HG02884 (cell line): ENCODE results near the gene NAP1L1.

Source experiments
- ATAC-seq: cut with Tn5 transposase; IDR thresholded peaks from one replicate; pipeline ENCODE4 v1.9.1; 2021; ENCODE audit warnings: mild to moderate bottlenecking, moderate library complexity; ENCODE audit not compliant: unreplicated experiment

The NAP1L1 gene

DNA sequence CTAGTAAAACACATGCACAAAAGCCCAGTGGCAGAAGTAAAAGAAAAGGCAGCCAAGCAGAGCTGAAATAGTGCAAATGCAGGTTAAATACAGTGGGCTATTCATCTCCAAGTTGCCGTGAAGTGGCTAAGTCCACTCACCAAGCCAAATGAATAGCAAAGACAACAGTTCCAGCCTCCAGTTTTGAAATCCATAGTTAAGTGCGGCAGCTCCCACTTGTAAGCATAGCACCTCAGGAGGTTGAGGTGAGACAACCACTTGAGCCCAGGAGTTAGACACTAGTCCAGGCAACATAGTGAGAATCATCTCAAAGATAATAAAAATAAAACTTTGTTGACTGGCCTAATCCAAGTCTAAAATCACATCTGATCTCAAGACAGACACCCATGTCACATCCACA, 43.1 kb downstream of the NAP1L1 start:
- ATAC-seq: no peak

DNA sequence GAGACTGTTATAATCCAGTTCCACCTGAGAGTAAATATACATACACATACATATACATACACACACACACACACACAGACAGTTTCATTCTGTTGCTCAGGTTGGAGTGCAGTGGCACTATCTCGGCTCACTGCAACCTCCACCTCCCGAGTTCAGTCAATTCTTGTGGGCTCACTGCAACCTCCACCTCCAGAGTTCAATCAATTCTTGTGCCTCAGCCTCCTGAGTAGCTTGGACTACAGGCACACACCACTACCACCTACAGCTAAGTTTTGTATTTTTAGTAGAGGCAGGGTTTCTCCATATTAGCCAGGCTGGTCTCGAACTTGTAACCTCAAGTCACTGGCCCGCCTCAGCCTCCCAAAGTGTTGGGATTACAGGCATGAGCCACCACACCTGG, 44.0 kb downstream of the NAP1L1 start:
- no peak for ATAC-seq

DNA sequence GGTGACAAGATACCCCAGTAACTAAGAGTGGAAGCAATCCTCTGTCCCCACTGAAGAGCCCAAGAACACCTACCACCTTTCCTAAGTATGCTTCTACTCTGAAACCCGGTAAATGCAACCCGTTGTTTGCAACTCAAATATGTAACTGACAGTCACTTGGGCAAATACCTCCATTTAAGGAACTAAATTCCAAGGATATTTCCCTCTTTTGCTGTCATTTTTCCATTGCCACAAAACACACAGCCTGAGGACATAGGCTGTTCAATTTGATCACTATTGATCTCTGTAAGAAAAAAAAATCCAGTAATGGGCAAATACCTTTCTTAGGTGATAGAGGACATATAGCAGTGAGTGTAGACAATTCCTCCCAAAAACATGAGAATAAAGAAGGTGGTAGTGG, 46.3 kb downstream of the NAP1L1 start:
- no peak for ATAC-seq

DNA sequence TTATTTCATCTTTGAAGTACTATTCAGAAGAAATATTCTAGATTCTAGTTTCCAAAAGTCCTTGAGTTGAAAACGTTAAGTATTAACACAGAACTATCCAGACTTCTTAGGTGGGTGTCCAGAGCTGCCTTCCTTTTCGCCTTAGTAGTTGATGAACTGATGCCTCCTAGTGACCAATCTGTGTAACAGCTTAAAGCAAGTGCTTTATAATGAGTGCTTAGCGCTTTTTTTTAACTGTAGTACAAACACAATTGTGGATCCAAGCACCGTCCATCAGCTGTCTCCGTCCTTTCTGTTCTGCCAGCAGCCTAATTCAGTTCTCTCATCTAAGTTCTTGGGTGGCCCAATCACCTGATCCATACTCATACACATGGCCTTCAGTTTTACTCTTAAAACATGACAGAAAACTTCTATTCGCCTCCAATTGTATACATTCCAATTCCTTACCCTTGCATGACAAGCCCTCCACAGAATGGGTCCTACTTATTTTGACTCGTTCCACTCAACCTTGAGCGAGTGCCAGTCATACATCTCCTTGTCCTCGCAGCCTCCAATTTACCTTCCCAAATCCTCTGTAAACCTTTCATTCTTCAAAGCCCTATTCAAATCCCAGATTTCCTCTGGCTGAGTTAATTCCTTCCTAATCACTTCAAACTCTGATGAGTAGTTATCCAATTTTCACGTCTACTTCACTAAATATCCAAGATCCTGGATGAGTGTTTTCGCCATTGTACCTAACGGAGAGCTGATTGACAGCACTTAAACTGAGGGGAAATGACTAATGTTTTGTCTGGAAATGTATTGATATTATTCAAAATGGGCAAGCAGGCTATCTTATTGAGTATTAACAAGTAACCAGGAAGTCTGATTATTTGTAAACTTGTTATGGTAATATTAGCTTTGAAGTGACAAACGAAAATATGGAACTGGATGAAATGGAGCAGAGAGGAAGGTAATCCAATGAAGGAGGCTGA, 47.1 kb downstream of the NAP1L1 start:
- ATAC-seq: peak; percentile 57

DNA sequence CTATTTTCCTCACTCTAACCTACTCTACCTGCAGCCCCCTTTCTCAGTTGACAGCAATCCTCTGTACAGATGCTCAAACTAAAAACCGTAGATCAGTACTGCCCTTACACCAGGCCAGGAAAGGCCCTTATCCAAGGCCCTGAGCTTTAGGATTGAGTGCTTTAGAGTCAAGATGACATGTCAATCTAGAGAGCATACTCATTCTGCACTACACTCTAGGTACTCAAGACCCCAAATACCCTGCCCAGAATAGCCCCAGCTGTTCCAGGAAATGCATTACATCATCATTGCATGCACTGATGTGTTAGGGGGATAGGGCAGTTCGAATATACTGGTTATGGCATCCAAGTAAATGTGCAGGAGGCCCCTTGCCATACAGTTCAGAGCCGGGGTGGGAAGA, 49.4 kb downstream of the NAP1L1 start:
- ATAC-seq: no peak

DNA sequence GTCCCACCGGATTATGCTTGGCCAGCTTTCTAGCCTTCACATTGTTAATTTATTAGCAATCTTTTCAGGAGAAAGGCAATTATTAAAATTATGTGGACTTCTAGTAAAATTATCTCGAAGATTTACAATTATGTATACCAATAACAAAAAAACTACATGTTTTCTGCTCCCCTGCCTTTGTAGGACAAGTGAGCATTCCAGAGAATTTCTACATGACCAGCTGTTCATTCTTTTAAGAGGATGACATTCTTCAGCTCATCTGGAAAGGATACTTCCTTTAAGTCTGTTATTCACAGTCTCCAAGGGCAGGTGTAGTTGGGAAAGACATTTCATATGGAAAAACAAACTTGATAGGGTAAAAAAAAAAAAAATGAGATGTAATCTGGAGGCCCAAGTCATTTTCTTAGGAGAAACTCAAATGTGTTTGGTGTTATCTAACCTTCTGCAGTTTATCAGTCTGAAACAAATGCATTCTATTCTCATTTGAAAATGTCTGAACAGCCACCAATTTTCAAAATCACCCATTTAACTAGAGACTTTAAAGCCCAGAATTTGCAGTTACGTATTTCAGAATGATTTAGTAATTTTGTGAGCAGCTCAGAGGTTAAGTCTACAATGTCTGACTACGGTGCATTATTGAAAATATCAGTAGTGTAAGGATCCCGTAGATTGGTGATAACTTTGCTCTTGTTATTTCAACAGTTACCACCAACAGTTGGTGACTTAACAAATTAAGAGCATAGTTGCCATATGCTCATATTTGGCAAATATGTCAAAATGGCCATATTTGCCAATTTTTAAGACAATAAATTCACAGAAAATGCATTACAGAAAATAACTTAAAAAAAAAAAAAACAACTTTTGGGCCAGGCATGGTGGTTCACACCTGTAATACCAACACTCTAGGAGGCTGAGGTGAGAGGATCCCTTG, 51.1 kb downstream of the NAP1L1 start:
- ATAC-seq: no peak

DNA sequence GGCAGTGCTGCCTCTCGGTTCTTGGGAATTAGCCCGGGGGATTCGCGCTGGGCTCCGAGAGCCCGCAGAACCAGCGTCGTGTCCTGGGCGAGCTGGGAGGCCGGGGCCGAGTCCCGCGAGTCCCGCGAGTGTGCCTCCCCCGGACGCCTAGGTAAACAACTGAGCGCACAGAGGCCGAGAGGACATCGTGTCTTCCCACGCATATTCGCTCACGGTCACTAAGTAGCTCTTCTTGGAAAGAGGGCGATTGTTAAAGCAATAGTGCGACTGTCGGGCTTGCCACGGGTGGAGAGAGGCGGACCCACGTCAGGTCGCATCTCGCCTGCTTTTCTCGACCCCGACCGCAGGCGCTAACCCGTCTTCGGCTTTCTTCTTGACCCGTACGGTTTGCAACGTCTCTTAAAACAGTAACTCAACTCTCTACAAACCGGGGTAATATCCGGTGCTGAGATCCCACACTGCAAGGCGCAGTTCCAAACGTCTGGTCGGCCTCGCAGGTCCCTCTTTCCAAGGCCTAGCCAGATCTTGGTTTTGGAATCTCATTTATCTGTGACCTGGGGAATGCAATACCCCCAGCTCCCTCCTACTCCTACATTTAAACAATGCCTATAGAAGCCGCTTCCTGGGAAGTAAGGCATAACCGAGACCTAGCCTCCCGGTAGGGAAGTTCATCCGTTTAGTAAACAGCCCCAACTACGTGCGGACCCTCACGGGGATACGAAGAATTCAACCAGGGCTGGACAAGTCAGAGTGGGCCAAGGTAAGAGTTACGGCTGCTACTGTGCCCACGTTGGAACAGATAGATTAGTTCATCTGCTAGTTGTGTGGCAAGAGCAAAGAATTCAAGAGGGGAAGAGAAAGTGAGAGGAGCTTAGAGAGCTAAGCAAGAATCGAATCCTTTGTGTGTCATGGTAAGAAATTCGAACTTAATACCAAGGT, 52.2 kb downstream of the NAP1L1 start:
- ATAC-seq: peak; percentile 28

DNA sequence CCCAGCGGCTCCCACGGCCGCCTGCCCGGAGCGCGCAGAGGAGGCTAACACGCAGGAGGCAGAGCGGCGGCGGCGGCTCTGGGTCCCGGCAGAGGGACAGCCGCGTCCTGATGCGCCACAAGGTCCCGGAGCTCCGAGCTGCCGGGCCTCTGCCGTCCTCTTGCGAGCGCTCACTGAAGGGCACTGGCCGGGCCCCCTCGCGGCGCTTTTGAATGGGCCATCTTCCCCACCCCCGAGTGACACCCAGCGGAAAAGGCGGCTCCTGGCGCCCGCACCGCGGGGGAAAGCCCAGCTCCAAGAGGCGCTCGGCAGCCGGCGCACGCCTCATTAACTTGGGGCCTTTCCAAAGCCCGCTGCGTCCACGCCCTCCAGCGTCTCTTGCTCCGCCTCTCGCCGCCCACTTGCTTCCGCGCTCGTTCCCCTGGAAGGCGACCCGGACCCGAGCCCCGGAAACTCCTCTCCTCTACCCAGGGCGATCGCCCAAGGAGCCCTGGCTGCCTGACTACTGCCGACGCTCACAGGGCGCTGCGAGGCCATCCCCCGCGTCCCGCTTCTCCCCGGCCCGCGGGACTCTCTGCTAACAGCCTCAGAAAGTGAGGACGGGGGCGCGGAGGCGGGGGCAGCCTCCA, 53.0 kb downstream of the NAP1L1 start, which contains the start of gene PHLDA1:
TSS of gene PHLDA1 (minus strand) at position 363 of the 629 bp plus-strand sequence.
- ATAC-seq: peak; percentile 75

DNA sequence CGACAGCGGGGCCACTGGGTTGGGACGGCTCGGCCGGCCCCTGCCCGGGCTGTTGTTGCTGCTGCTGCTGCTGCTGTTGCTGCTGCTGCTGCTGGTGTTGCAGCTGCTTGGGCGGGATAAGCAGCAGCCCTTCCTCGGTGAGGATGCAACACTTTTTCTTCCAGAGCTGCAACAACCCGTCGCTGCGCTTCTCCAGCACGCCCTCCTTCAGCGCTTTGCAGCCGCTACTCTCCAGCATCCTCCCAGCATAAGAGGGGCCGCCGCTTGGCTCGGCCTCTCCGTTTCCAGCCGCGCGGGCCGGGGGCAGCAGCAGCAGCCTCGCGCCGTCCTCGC, 53.4 kb downstream of the NAP1L1 start:
- ATAC-seq: no peak

DNA sequence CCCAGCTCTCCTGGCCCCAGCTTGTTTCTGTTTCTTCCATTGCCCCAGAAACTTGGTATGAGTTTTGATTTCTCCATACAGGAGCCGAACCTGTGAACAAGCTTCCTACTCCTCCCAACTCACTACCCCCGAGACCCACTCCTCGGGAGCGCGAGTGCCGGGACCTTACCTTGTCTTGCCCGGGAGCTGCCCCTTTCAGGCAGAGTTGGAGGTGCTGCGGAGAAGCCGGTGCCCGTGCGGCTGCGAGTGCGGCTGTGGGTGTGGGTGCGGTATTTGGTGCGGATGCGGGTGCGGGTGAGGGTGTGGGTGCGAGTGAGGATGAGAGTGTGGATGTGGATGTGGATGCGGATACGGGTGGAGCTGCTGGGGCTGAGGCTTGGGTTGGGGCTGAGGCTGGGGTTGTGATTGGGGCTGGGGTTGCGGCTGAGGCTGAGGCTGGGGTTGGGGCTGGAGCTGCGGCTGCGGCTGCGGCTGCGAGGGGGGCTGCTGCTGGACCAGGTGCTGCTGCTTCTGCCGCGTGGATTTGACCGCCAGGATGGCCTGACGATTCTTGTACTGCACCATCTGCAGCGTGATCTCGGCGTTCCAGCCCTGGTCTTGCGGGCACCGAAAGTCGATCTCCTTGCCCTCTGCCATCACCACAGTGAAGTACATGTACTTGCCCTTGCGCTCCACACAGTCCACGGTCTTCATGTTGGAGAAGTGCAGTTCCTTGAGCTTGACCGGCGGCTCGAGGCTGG, 54.0 kb downstream of the NAP1L1 start:
- ATAC-seq: no peak

DNA sequence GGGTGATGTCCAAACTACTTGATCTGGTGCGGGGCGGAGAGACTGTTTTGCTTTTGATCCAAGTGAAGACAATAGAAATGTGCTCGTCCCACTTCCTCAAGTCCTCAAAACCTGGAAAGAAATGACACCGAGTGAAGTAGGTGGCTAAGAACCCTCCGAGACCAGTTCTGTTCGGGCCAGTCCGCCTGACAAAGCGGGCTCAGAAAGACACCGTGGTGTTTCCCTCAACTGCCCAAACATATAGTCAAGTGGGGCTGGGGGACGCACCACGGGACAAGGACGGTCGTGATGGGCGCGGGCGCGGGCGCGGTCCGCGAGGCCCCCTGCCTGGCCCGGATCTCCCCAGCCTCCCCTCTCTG, 54.5 kb downstream of the NAP1L1 start:
- no peak for ATAC-seq

DNA sequence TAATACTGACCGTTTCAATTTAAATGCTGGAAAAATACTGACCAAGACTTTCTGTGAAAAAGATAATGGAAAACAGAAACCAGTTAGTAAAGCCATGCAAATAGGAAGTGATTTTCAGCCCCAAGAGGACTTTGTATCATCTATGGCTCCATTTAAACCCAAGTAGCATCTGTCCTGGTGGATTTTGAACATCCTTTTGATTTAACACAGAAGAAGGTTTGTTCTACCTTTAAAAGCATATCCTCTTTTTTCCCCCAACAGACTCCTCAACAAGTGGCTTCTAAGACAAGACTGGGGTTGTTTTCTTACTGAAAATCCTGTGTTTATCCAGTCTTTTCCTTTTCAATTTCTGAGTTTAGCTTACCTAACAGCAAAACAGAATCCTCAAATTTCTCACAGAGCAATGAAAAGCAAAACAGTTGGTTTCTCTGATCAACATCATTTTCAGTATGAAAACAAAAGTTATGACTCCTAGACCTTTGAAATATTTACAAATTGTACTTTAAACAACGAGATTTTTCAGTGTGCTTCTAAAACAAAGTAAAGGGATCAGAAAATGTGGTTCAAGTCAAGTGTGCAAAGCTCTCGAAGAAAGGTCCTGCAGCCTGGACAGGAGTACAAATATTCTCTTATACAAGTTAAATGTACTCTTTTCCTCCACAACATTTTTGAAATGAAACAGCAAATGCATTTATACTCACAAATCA, 55.8 kb downstream of the NAP1L1 start:
- ATAC-seq: no peak

DNA sequence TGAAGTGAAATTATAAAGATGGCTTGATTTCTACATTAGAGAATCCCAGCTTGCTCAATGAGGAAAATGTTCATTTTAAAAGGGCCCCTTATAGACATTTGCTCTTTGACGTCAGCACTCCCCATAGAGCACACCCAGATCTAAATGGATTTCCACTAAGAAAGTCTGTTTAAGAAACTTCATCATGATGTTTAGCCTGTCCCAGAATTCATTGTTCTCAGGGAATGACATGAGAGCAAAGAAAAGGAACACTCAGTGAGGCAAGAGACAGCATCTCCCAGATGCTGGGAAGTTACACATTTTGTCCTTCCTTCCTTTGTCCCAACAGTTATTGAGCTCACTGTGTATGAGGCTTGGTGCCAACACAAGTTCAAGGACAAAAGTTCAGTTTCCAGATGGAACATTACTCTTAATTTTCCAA, 57.8 kb downstream of the NAP1L1 start:
- no peak for ATAC-seq

DNA sequence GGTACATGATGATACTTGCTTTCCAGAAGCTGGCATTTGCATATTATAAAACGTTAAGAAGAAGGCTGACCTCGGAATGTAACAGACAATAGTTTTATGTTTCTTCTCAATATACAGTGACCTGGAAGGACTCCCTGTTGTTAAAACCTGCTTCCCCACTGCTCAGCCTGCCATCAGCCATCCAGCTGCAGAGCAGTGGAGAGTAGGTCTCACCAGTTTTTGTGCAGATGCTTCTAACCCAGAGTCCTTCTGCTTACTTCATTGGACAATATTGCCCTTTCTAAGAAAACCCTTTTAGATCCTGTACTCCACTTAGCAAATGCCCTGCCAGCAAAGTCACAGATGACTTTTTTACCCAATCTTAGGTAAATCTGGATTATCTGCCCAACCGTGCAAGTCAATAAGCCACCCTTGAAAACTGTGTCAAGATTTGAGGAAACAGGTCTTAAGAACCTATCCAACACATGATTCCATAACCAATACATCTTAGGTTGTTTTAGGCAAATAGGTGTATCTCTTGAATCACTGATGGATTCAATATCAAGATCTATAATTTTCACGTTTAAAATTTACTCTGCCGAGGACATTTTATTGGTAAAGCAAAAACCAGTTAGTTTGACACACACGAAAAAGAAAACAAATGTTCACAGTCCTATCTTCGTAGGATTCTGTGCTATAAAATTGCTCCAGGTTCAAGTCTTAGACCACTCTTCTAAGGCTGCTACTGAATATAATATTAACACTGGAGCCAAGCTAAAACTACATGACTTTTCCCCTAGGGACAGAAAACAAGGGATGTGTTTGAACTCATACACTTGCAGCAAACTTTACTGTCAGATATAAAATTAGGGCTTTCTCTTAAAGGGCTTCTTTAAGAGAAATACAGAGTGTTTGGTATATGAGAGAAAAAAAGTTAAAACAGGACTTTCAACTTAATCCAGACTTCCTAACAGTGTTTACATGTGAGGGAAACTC, 58.6 kb downstream of the NAP1L1 start:
- ATAC-seq: no peak

DNA sequence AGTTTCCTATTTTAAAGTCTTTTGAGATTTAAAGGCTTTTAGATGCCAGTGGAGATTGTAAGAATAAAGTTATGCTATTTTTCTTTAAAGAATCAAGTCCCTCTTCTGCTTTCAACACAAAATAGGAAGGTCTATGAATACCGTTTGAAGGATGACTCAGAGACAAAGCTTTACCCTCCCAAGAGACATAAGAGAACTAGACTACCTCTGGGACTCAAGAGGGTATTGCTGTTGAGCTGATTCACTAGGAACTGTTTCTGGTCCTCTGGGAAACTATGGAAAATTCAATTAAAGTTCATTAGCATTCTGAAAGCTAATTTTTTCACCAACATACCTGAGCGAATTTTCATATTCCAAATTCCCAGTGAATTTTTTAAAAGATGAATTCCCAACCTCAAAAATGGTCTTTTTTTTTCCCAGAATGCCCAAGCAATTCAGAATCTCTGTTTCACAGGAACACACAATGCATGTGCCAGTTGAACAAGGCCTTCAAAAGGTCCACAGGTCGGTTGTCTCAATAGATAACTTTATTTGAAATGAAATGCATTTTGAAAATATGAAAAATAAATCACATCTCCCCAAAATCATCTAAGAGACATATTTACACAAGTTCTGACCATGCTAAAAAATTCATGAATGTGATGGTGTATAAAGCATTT, 59.4 kb downstream of the NAP1L1 start:
- ATAC-seq: no peak

DNA sequence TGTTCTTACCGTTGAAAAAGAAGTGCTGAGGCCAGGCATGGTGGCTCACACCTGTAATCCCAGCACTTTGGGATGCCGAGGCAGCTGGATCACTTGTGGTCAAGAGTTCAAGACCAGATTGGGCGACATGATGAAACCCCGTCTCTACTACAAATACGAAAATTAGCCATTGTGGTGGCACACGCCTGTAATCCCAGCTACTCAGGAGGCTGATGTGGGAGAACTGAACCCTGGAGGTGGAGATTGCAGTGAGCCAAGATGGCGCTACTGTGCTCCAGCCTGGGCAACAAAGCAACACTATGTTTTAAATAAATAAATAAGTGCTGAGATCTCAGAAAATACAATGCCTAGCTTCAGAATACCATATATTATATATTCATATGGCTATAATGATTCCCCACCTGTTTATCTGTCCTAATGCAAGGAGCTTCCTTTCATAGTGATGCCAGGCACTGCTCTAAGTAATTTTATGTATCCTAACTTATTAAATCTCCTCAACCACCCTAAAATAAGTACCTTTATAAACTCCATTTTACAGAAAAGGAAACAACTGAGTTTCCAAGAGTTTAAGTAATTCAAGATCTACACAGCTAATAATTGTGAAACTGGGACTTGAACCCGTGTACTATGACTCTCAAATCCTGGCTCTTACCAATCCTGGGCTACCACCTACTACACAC, 60.2 kb downstream of the NAP1L1 start:
- ATAC-seq: no peak
